ENCODE data around the gene C16orf82.

- no peak for TF ChIP-seq CTCF (IDR thresholded peaks at IDR 0.05)
- no peak for TF ChIP-seq POLR2A (IDR thresholded peaks at IDR 0.05; ENCODE audit: low read length)
- no peak for TF ChIP-seq REST (IDR thresholded peaks at IDR 0.05)
- no peak for TF ChIP-seq PBX3 (IDR thresholded peaks at IDR 0.05)
- TF ChIP-seq JUNB (IDR thresholded peaks at IDR 0.05): no peak
- no peak for TF ChIP-seq EP300 (IDR thresholded peaks at IDR 0.05)
- TF ChIP-seq HMGXB4 (CRISPR knock-in tag; IDR thresholded peaks at IDR 0.05; ENCODE audit: borderline replicate concordance): no peak
- TF ChIP-seq ZNF302 (CRISPR knock-in tag; IDR thresholded peaks at IDR 0.05): no peak
These were observed 42.7 kb upstream of the C16orf82 start for GRCh38 chr16:27024010-27024409.
